ENCODE results near the gene TNNI3K. TPM values are rescaled to one million over a fixed set of nuclear protein-coding genes. Genes with fewer than 3 reads are reported as not detected.
"Not testable (repeated sequence)": the region's sequence is repeated elsewhere in the genome, so short reads cannot be mapped to it uniquely, and the experiment has no call there.

TNNI3K gene
- total RNA-seq, 4 donors from 2014 or later: 0.73 to 2.0 TPM; not detected in 2

- Histone ChIP-seq H3K36me3 (no peaks in the 10 kb centered on the region), H3K27me3 (no peaks in the 10 kb centered on the region), H3K9me3 (no peaks in the 10 kb centered on the region), H3K27ac (no peak overlapping the region), H3K4me1 (no peaks in the 10 kb centered on the region), H3K4me3 (replicated peaks in 1 of 3) (no peak overlapping the region)
- TF ChIP-seq CTCF (IDR thresholded peaks at IDR 0.05) (no peak), POLR2A (IDR thresholded peaks at IDR 0.05) (no peak)
- DNase-seq: no peak
- intact Hi-C loops (cut with DNase I): no loop called here
- 95 to 98% methylated on average over 9 to 10 of the region's 22 CpGs for WGBS, 2 donors
These were observed 12.8 kb downstream of the TNNI3K start for GRCh38 chr1:74247881-74248528.

- H3K4me3 ChIP-seq (replicated peaks in 1 of 3); H3K4me1 ChIP-seq; DNase-seq; H3K27me3 ChIP-seq; H3K9me3 ChIP-seq; H3K27ac ChIP-seq; intact Hi-C loops (cut with DNase I); H3K36me3 ChIP-seq: not testable (repeated sequence)
- 92 to 93% methylated on average over 5 to 16 of the region's 32 CpGs for WGBS, 2 donors
These were observed 18.1 kb downstream of the TNNI3K start for GRCh38 chr1:74253243-74253824.

- Histone ChIP-seq H3K27ac (no peak overlapping the region), H3K4me1 (no peaks in the 10 kb centered on the region), H3K4me3 (replicated peaks in 1 of 3) (no peak overlapping the region), H3K27me3 (no peaks in the 10 kb centered on the region), H3K9me3 (no peaks in the 10 kb centered on the region), H3K36me3 (no peaks in the 10 kb centered on the region)
- TF ChIP-seq CTCF (IDR thresholded peaks at IDR 0.05) (no peak), POLR2A (IDR thresholded peaks at IDR 0.05) (no peak)
- no peak for DNase-seq
- intact Hi-C loops (cut with DNase I): no loop called here
- 96 to 98% methylated on average over 3 of the region's 3 CpGs for WGBS, 2 donors
These were observed 30.8 kb downstream of the TNNI3K start for GRCh38 chr1:74266001-74266400.

GRCh38 chr1:74271503-74271902 lies 36.3 kb downstream of the TNNI3K start:
- Histone ChIP-seq H3K36me3 (no peaks in the 10 kb centered on the region), H3K27ac (no peak overlapping the region), H3K4me3 (replicated peaks in 1 of 3) (no peak overlapping the region), H3K27me3 (no peaks in the 10 kb centered on the region), H3K9me3 (no peaks in the 10 kb centered on the region), H3K4me1 (no peaks in the 10 kb centered on the region)
- intact Hi-C loops (cut with DNase I): no loop called here
- 73 to 86% methylated on average over 2 of the region's 2 CpGs for WGBS, 2 donors
- DNase-seq: no peak
- no peak for TF ChIP-seq CTCF (IDR thresholded peaks at IDR 0.05)
- TF ChIP-seq POLR2A (IDR thresholded peaks at IDR 0.05): no peak

- 92% methylated on average over 6 of the region's 6 CpGs for WGBS, 2 donors
- no peak for DNase-seq
- no peak for TF ChIP-seq POLR2A (IDR thresholded peaks at IDR 0.05)
- TF ChIP-seq CTCF (IDR thresholded peaks at IDR 0.05): no peak
- H3K4me1 ChIP-seq: no peaks in the 10 kb centered on the region
- H3K27me3 ChIP-seq: no peaks in the 10 kb centered on the region
- intact Hi-C loops (cut with DNase I): no loop called here
- no peaks in the 10 kb centered on the region for H3K36me3 ChIP-seq
- H3K9me3 ChIP-seq: no peaks in the 10 kb centered on the region
- H3K4me3 ChIP-seq (replicated peaks in 1 of 3): no peak overlapping the region
- no peak overlapping the region for H3K27ac ChIP-seq
These were observed 45.6 kb downstream of the TNNI3K start for GRCh38 chr1:74280642-74281396.

All from thyroid gland (tissue), 4 donors.